ENCODE data around the gene CNOT4.
"Not testable (repeated sequence)": the region's sequence is repeated elsewhere in the genome, so short reads cannot be mapped to it uniquely, and the experiment has no call there.

CNOT4 gene

GRCh38 chr7:135351070-135351469 lies 158.8 kb downstream of the CNOT4 start:
- in situ Hi-C loops (cut with HindIII; ENCODE audit: low pct_ligation_motif_present, low pct_unique_long_range_greater_than_20kb, low sequenced_read_pairs); DNase-seq: not testable (repeated sequence)

- no peak for DNase-seq
- in situ Hi-C loops (cut with HindIII; ENCODE audit: low pct_ligation_motif_present, low pct_unique_long_range_greater_than_20kb, low sequenced_read_pairs), result no loop called here
Observed at GRCh38 chr7:135349746-135350145, 160.2 kb downstream of the CNOT4 start.

- in situ Hi-C loops (cut with HindIII; ENCODE audit: low pct_ligation_motif_present, low pct_unique_long_range_greater_than_20kb, low sequenced_read_pairs), result no loop called here
- DNase-seq, result no peak
Observed at GRCh38 chr7:135348493-135348892, 161.4 kb downstream of the CNOT4 start.

- DNase-seq, result no peak
- in situ Hi-C loops (cut with HindIII; ENCODE audit: low pct_ligation_motif_present, low pct_unique_long_range_greater_than_20kb, low sequenced_read_pairs), result no loop called here
Observed at GRCh38 chr7:135343361-135343760, 166.5 kb downstream of the CNOT4 start.

- in situ Hi-C loops (cut with HindIII; ENCODE audit: low pct_ligation_motif_present, low pct_unique_long_range_greater_than_20kb, low sequenced_read_pairs), result no loop called here
- DNase-seq, result no peak
Observed at GRCh38 chr7:135342887-135343286, 167.0 kb downstream of the CNOT4 start.

GRCh38 chr7:135341049-135341448 lies 168.9 kb downstream of the CNOT4 start:
- DNase-seq, result no peak
- in situ Hi-C loops (cut with HindIII; ENCODE audit: low pct_ligation_motif_present, low pct_unique_long_range_greater_than_20kb, low sequenced_read_pairs), result no loop called here

GRCh38 chr7:135337977-135338550 lies 171.8 kb downstream of the CNOT4 start:
- in situ Hi-C loops (cut with HindIII; ENCODE audit: low pct_ligation_motif_present, low pct_unique_long_range_greater_than_20kb, low sequenced_read_pairs), result no loop called here
- no peak for DNase-seq

- in situ Hi-C loops (cut with HindIII; ENCODE audit: low pct_ligation_motif_present, low pct_unique_long_range_greater_than_20kb, low sequenced_read_pairs), result no loop called here
- DNase-seq, result no peak
Observed at GRCh38 chr7:135337506-135337905, 172.4 kb downstream of the CNOT4 start.

- in situ Hi-C loops (cut with HindIII; ENCODE audit: low pct_ligation_motif_present, low pct_unique_long_range_greater_than_20kb, low sequenced_read_pairs), result no loop called here
- DNase-seq, result peak; percentile 90
Observed at GRCh38 chr7:135335628-135336139, 174.2 kb downstream of the CNOT4 start.

GRCh38 chr7:135334830-135335543 lies 174.9 kb downstream of the CNOT4 start:
- DNase-seq, result no peak
- in situ Hi-C loops (cut with HindIII; ENCODE audit: low pct_ligation_motif_present, low pct_unique_long_range_greater_than_20kb, low sequenced_read_pairs), result no loop called here

GRCh38 chr7:135333946-135334345 lies 176.0 kb downstream of the CNOT4 start:
- DNase-seq, result no peak
- in situ Hi-C loops (cut with HindIII; ENCODE audit: low pct_ligation_motif_present, low pct_unique_long_range_greater_than_20kb, low sequenced_read_pairs), result no loop called here

GRCh38 chr7:135333200-135333599 lies 176.7 kb downstream of the CNOT4 start:
- DNase-seq, result no peak
- in situ Hi-C loops (cut with HindIII; ENCODE audit: low pct_ligation_motif_present, low pct_unique_long_range_greater_than_20kb, low sequenced_read_pairs), result no loop called here

GRCh38 chr7:135330088-135330487 lies 179.8 kb downstream of the CNOT4 start:
- in situ Hi-C loops (cut with HindIII; ENCODE audit: low pct_ligation_motif_present, low pct_unique_long_range_greater_than_20kb, low sequenced_read_pairs), result no loop called here
- DNase-seq, result no peak

GRCh38 chr7:135328526-135328925 lies 181.4 kb downstream of the CNOT4 start:
- DNase-seq, result no peak
- in situ Hi-C loops (cut with HindIII; ENCODE audit: low pct_ligation_motif_present, low pct_unique_long_range_greater_than_20kb, low sequenced_read_pairs), result no loop called here

GRCh38 chr7:135328053-135328452 lies 181.8 kb downstream of the CNOT4 start:
- no peak for DNase-seq
- in situ Hi-C loops (cut with HindIII; ENCODE audit: low pct_ligation_motif_present, low pct_unique_long_range_greater_than_20kb, low sequenced_read_pairs), result no loop called here

GRCh38 chr7:135327458-135327857 lies 182.4 kb downstream of the CNOT4 start:
- in situ Hi-C loops (cut with HindIII; ENCODE audit: low pct_ligation_motif_present, low pct_unique_long_range_greater_than_20kb, low sequenced_read_pairs), result no loop called here
- no peak for DNase-seq

GRCh38 chr7:135326636-135327280 lies 183.1 kb downstream of the CNOT4 start:
- DNase-seq, result peak; percentile 34
- in situ Hi-C loops (cut with HindIII; ENCODE audit: low pct_ligation_motif_present, low pct_unique_long_range_greater_than_20kb, low sequenced_read_pairs), result no loop called here

GRCh38 chr7:135322571-135323340 lies 187.1 kb downstream of the CNOT4 start:
- no peak for DNase-seq
- in situ Hi-C loops (cut with HindIII; ENCODE audit: low pct_ligation_motif_present, low pct_unique_long_range_greater_than_20kb, low sequenced_read_pairs), result no loop called here

GRCh38 chr7:135321556-135321955 lies 188.3 kb downstream of the CNOT4 start:
- no peak for DNase-seq
- in situ Hi-C loops (cut with HindIII; ENCODE audit: low pct_ligation_motif_present, low pct_unique_long_range_greater_than_20kb, low sequenced_read_pairs), result no loop called here
